ENCODE measurements around the gene MYOM3. TPM values are rescaled to one million over a fixed set of nuclear protein-coding genes. Genes with fewer than 3 reads are reported as not detected.

The MYOM3 gene
- total and polyA plus RNA-seq, 2 of the 4 experiments (the other 2 are of a cell fraction) = 0.03 TPM; not detected in 1

DNA sequence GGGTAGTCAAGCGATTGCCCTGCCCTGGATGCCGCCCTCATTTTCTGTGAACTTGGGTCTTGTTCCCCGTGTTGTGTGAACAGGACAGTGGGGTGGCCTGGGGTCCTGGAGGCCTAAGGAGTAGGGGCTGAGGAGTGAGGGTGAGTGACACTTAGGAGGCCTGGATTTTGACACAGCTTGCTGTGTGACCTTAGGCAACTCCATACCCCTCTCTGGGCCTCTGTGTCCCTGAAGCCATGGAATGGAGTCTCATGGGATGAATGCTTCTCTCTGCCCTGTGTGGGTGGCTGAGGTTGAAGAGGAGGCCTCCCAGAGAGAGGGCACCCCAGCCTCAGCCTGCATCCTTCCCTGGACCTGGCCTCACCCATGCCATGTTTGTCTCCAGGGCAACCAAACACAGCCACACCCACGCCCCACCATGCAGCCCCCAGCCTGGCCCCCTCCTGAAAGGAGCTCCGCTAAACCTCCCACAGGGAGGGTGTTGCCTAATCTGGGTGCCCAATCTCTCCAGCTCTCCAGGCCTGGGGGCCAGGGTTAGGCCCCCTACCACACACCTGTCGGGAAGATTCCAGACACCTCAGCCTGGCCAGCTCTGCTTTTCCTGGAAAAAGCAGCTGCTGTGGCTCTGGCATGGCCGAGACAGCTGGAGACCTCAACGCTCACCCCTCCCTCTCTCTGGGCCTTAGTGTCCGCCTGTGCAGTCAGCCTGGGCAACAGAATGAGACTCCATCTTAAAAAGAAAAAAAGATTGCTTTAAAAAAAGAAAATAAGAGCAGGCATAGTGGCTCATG, 9.9 kb downstream of the MYOM3 start:
- Histone ChIP-seq H2BK15ac (ENCODE audit: low read depth, low read length) (no peak overlapping the region), H3K27ac (ENCODE audit: insufficient read depth, low read length) (no peak overlapping the region), H4K8ac (ENCODE audit: low read depth in 2 of 2, low read length in 2 of 2) (no peak overlapping the region), H3K27me3 (ENCODE audit: control insufficient read depth, insufficient read depth, low read length) (peaks cover 30% of the 10 kb centered on the region; the same call in 1 of the 2 replicates), H3K18ac (ENCODE audit: low read depth, low read length) (no peak overlapping the region), H2BK5ac (ENCODE audit: low read depth, low read length, poor library complexity, severe bottlenecking) (no peak overlapping the region), H3K9me1 (ENCODE audit: insufficient read depth, low read length) (no peaks in the 10 kb centered on the region), H3K79me1 (ENCODE audit: low read depth in 1 of 2, low read length in 2 of 2) (no peaks in the 10 kb centered on the region), H3K4me1 (ENCODE audit: control insufficient read depth, insufficient read depth, low read length) (no peaks in the 10 kb centered on the region), H3K4me3 (ENCODE audit: insufficient read depth, low read depth, low read length) (no peak overlapping the region), H2AK9ac (replicated peaks; ENCODE audit: low read depth, low read length, poor library complexity) (no peak overlapping the region), H4K20me1 (ENCODE audit: insufficient read depth, low read length) (no peaks in the 10 kb centered on the region), H2AFZ (replicated peaks; ENCODE audit: low read length, poor library complexity) (no peak overlapping the region), H3K36me3 (ENCODE audit: control insufficient read depth, insufficient read depth, low read length) (no peaks in the 10 kb centered on the region), H3K9me3 (ENCODE audit: control insufficient read depth, insufficient read depth, low read length) (no peaks in the 10 kb centered on the region), H2BK120ac (ENCODE audit: low read depth, low read length) (no peak overlapping the region), H3K9ac (ENCODE audit: low read depth, low read length) (no peak overlapping the region), H2BK20ac (ENCODE audit: low read depth, low read length) (no peak overlapping the region), H3K23ac (ENCODE audit: low read depth, low read length) (no peak overlapping the region), H4K5ac (ENCODE audit: low read depth, low read length) (no peak overlapping the region), H3K4ac (ENCODE audit: low read depth, low read length) (no peak overlapping the region), H3K14ac (replicated peaks; ENCODE audit: low read depth, low read length) (no peak overlapping the region), H3K4me2 (ENCODE audit: low read depth, low read length) (no peak overlapping the region), H2AK5ac (ENCODE audit: low read depth, low read length) (no peak overlapping the region), H3K56ac (ENCODE audit: extremely low read depth, insufficient read depth, low read length) (no peak overlapping the region), H4K91ac (ENCODE audit: insufficient read depth, low read depth, low read length) (no peak overlapping the region)
- ATAC-seq (ENCODE audit: low read depth) (no peak), DNase-seq (no peak)
- BruUV-seq (replicated peaks) = no TSS peak
- intact Hi-C loops (cut with micrococcal nuclease) = no loop called here
- ChIA-PET POLR2A (ENCODE audit: unreplicated experiment) (interaction anchor here (0.5 kb wide), 1 partner anchor 147 kb away, joined by 3 read pairs; no protein-coding TSS in a partner anchor), CTCF (no interaction called here)
- WGBS, 2 experiments (ENCODE audit: extremely low coverage in 2 of 2, insufficient read length in 1 of 2) = no CpG with 5 or more reads among the region's 9 CpGs
- no peak for TF ChIP-seq FOS (IDR thresholded peaks at IDR 0.05; ENCODE audit: low read depth, low read length)
- TF ChIP-seq MAFK (IDR thresholded peaks at IDR 0.05; ENCODE audit: low read depth, low read length) = no peak
- no peak for TF ChIP-seq RFX5 (IDR thresholded peaks at IDR 0.05; ENCODE audit: low read depth, low read length)
- TF ChIP-seq BHLHE40 (IDR thresholded peaks at IDR 0.05; ENCODE audit: low read depth, low read length) = no peak
- in situ Hi-C loops (cut with MboI; ENCODE audit: low sequenced_read_pairs) = no loop called here
- dilution Hi-C loops (cut with HindIII; ENCODE audit: low sequenced_read_pairs, unreplicated experiment) = no loop called here
